Measurements from ENCODE around the gene DNAJA3. TPM values are rescaled to one million over a fixed set of nuclear protein-coding genes. Genes with fewer than 3 reads are reported as not detected.

DNAJA3 gene
- total RNA-seq, 1 donor from 2014 or later, result 36.4 TPM

DNA sequence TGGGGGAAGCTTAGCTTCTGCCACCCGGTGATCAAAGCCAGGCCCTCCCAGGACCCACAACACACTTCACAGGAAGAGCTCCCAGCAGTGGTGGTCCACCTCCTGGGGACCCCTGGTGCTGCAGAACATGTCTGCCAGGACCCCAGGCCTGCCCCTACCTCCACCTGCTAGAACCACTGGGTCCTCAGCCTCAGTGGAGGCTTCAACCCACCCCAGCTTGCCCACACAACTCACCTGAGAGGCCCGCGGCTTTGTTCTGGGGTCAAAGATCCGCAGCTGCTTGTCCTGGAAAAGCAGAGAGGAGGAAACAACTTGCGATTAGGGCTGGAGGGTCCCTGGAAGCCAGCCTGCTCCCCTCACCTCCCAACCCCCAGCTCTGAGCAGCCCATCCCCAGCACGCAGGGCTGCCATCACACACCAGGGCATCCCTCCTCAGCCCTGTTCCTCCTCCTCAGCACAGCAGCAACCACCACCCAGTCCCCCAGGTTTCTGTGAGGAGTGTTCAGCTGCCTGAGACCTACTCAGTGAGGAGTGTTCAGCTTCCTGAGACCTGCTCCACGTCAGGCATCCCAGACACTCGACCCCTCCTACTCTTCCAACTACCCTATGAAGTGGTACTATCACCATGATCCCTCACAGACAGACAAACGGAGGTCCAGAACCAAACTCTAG lies 30.5 kb upstream of the DNAJA3 start:
- no peaks in the 10 kb centered on the region for H3K79me2 ChIP-seq (ENCODE audit: insufficient read depth, low read length)
- Mint-ChIP-seq H3K4me3 (ENCODE audit: unreplicated experiment) (no peak overlapping the region), H3K4me1 (ENCODE audit: low read depth, unreplicated experiment) (peaks cover 6% of the 10 kb centered on the region), H3K36me3 (ENCODE audit: low read depth, unreplicated experiment) (peaks cover 1% of the 10 kb centered on the region), H3K27me3 (ENCODE audit: low read depth, unreplicated experiment) (no peaks in the 10 kb centered on the region), H3K27ac (ENCODE audit: unreplicated experiment) (no peak overlapping the region), H3K9me3 (ENCODE audit: unreplicated experiment) (no peaks in the 10 kb centered on the region)
- H2AFZ ChIP-seq (ENCODE audit: low read depth, low read length), result no peak overlapping the region
- H3K9ac ChIP-seq (ENCODE audit: low read length), result no peak overlapping the region
- DNase-seq (ENCODE audit: low read depth), result no peak
- FAIRE-seq, result no peak
- TF ChIP-seq EZH2 (IDR thresholded peaks at IDR 0.05; ENCODE audit: insufficient read depth, low read length), result no peak
- TF ChIP-seq, protein P1, sequence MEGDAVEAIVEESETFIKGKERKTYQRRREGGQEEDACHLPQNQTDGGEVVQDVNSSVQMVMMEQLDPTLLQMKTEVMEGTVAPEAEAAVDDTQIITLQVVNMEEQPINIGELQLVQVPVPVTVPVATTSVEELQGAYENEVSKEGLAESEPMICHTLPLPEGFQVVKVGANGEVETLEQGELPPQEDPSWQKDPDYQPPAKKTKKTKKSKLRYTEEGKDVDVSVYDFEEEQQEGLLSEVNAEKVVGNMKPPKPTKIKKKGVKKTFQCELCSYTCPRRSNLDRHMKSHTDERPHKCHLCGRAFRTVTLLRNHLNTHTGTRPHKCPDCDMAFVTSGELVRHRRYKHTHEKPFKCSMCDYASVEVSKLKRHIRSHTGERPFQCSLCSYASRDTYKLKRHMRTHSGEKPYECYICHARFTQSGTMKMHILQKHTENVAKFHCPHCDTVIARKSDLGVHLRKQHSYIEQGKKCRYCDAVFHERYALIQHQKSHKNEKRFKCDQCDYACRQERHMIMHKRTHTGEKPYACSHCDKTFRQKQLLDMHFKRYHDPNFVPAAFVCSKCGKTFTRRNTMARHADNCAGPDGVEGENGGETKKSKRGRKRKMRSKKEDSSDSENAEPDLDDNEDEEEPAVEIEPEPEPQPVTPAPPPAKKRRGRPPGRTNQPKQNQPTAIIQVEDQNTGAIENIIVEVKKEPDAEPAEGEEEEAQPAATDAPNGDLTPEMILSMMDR (IDR thresholded peaks at IDR 0.05; ENCODE audit: insufficient read depth, low read depth, low read length), result no peak
- H3K27ac ChIP-seq (ENCODE audit: low read depth, low read length), result no peak overlapping the region
- H3K9me3 ChIP-seq (ENCODE audit: insufficient read depth, low read depth, low read length), result no peaks in the 10 kb centered on the region
- H3K4me3 ChIP-seq (ENCODE audit: insufficient read depth, low read depth, low read length), result no peak overlapping the region
- H3K4me2 ChIP-seq (ENCODE audit: low read length), result no peak overlapping the region
- no peaks in the 10 kb centered on the region for H3K27me3 ChIP-seq (ENCODE audit: insufficient read depth, low read length)
- H3K4me1 ChIP-seq (ENCODE audit: insufficient read depth, low read length), result peaks cover 22% of the 10 kb centered on the region
- H3K36me3 ChIP-seq (ENCODE audit: insufficient read depth, low read length), result no peaks in the 10 kb centered on the region
- H4K20me1 ChIP-seq (ENCODE audit: insufficient read depth, low read length), result no peaks in the 10 kb centered on the region

DNA sequence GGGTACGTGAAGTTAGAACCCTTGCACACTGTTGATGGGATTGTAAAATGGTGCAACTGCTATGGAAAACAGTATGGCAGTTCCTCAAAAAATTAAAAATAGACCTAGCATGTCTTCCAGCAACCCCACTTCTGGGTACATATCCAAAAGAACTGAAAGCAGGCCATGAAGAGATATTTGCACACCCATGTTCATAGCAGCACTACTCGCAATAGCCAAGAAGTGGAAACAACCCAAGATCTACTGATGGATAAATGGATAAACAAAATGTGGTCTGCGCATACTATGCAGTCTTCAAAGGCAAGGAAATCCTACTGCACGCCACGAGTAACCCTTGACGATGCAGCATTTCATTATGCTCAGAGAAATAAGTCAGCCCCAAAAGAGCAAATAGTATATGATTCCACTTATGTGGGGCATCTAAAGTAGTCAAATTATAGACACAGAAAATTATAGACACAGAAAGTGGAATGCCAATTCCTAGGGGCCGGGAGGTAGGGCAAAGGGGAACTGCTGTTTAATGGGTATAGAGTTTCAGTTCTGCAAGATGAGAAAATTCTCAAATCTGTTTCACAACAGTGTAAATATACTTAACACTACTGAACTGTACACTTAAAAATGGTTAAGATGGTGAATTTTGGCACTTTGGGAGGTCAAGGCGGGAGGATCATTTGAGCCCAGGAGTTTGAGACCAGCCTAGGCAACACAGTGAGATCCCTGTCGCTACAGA lies 26.5 kb upstream of the DNAJA3 start:
- no peaks in the 10 kb centered on the region for H3K36me3 Mint-ChIP-seq (ENCODE audit: low read depth, unreplicated experiment)
- H3K4me3 Mint-ChIP-seq (ENCODE audit: unreplicated experiment), result no peak overlapping the region
- no peak overlapping the region for H3K27ac ChIP-seq (ENCODE audit: low read depth, low read length)
- H3K4me1 ChIP-seq (ENCODE audit: insufficient read depth, low read length), result peaks cover 2% of the 10 kb centered on the region
- H3K4me1 Mint-ChIP-seq (ENCODE audit: low read depth, unreplicated experiment), result no peaks in the 10 kb centered on the region
- H3K9me3 ChIP-seq (ENCODE audit: insufficient read depth, low read depth, low read length), result no peaks in the 10 kb centered on the region
- no peaks in the 10 kb centered on the region for H3K9me3 Mint-ChIP-seq (ENCODE audit: unreplicated experiment)
- DNase-seq (ENCODE audit: low read depth) (no peak), FAIRE-seq (no peak)
- H3K4me2 ChIP-seq (ENCODE audit: low read length), result no peak overlapping the region
- no peaks in the 10 kb centered on the region for H3K27me3 Mint-ChIP-seq (ENCODE audit: low read depth, unreplicated experiment)
- H3K4me3 ChIP-seq (ENCODE audit: insufficient read depth, low read depth, low read length), result no peak overlapping the region
- no peak overlapping the region for H3K27ac Mint-ChIP-seq (ENCODE audit: unreplicated experiment)
- TF ChIP-seq, protein P1 (IDR thresholded peaks at IDR 0.05; ENCODE audit: insufficient read depth, low read depth, low read length), result no peak
- no peak for TF ChIP-seq EZH2 (IDR thresholded peaks at IDR 0.05; ENCODE audit: insufficient read depth, low read length)
- H2AFZ ChIP-seq (ENCODE audit: low read depth, low read length), result no peak overlapping the region
- no peak overlapping the region for H3K9ac ChIP-seq (ENCODE audit: low read length)
- H4K20me1 ChIP-seq (ENCODE audit: insufficient read depth, low read length), result peaks cover 15% of the 10 kb centered on the region
- no peaks in the 10 kb centered on the region for H3K79me2 ChIP-seq (ENCODE audit: insufficient read depth, low read length)
- no peaks in the 10 kb centered on the region for H3K36me3 ChIP-seq (ENCODE audit: insufficient read depth, low read length)
- no peaks in the 10 kb centered on the region for H3K27me3 ChIP-seq (ENCODE audit: insufficient read depth, low read length)

DNA sequence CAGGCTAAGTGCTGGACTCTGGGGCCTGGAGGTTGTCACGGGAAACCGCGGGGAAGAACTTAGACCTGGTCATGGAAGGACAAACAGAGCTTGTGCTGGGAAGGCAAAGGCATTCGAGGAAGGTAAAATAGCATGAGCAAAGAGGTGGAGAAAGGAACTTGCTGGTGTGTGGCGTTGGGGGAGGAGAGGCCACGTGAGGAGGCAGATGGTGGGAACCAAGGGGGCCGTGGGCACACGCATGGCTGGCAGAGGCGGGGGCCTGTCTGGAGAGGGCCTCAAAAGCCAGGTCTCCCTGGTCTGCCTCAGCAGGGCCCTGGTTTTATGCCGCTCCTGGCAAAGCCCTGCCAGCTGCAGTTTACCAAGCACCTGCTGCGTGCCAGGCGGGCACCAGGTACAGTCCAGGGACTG lies 24.6 kb upstream of the DNAJA3 start:
- Mint-ChIP-seq H3K9me3 (ENCODE audit: unreplicated experiment) (no peaks in the 10 kb centered on the region), H3K36me3 (ENCODE audit: low read depth, unreplicated experiment) (peaks cover 6% of the 10 kb centered on the region), H3K27me3 (ENCODE audit: low read depth, unreplicated experiment) (no peaks in the 10 kb centered on the region), H3K27ac (ENCODE audit: unreplicated experiment) (no peak overlapping the region), H3K4me1 (ENCODE audit: low read depth, unreplicated experiment) (no peaks in the 10 kb centered on the region), H3K4me3 (ENCODE audit: unreplicated experiment) (no peak overlapping the region)
- Histone ChIP-seq H3K4me2 (ENCODE audit: low read length) (no peak overlapping the region), H3K9me3 (ENCODE audit: insufficient read depth, low read depth, low read length) (no peaks in the 10 kb centered on the region), H3K9ac (ENCODE audit: low read length) (no peak overlapping the region), H3K4me3 (ENCODE audit: insufficient read depth, low read depth, low read length) (no peak overlapping the region), H3K27me3 (ENCODE audit: insufficient read depth, low read length) (no peaks in the 10 kb centered on the region), H4K20me1 (ENCODE audit: insufficient read depth, low read length) (peaks cover 22% of the 10 kb centered on the region), H3K79me2 (ENCODE audit: insufficient read depth, low read length) (no peaks in the 10 kb centered on the region), H3K27ac (ENCODE audit: low read depth, low read length) (no peak overlapping the region), H3K36me3 (ENCODE audit: insufficient read depth, low read length) (no peaks in the 10 kb centered on the region), H3K4me1 (ENCODE audit: insufficient read depth, low read length) (peaks cover 2% of the 10 kb centered on the region), H2AFZ (ENCODE audit: low read depth, low read length) (no peak overlapping the region)
- DNase-seq (ENCODE audit: low read depth), result no peak
- TF ChIP-seq, protein P1 (IDR thresholded peaks at IDR 0.05; ENCODE audit: insufficient read depth, low read depth, low read length), result no peak
- TF ChIP-seq EZH2 (IDR thresholded peaks at IDR 0.05; ENCODE audit: insufficient read depth, low read length), result no peak
- FAIRE-seq, result no peak
